ENCODE measurements around the gene NRIP2.

GRCh38 chr12:2851931-2852330 is 17.1 kb upstream of the NRIP2 start:
- no peak for TF ChIP-seq CTCF (IDR thresholded peaks at IDR 0.05)
- TF ChIP-seq POLR2A (IDR thresholded peaks at IDR 0.05): no peak
